NT2/D1 (cell line): Measurements from ENCODE around the gene COL23A1.

Experiments
- YY1 ChIP-seq: IDR thresholded peaks from 2 replicates; pipeline ENCODE4 v1.6.1; 2011; ENCODE audit not compliant: insufficient read length, insufficient read depth
- ZNF274 ChIP-seq: IDR thresholded peaks from 2 replicates; pipeline ENCODE4 v1.6.1; 2011; ENCODE audit warnings: mild to moderate bottlenecking, low read depth, low read length

DNA sequence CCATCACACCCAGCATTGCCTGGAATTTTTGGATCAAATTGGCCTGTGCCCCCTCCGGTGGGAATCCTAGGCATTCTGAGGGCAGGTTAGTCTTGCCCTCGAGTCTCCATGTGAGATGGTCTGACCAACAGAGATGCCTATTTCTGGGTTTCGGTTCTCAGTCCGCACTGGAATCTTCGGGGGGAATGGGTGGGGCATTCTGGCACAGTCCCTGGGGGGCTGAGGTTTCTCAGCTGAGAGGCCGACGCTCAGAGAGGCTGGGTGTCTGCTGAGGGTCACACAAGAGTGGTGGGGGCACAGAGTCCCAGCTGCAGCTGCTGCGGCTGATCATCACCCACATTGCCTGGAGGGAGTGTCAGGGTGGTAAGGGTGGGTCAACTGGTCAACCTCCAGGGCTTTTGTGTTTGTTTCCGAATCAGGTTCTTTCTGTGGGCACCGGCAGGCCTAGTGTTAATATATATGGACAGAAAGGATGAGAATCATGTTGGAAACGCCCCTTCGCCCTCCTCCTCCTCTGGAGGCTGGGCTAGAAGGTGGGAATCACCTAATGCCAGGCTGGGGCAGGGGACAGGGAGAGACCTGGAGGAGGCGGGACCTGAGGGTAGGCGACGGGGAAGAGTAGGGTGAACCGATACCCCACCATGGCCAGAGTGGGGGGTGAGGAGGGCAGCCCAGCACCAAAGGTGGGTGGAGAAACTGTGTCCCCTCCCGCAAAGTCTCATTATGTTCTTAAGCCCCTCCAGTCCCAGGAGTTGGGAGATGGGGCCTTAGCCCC lies 208.1 kb downstream of the COL23A1 start:
- TF ChIP-seq ZNF274 (no peak), YY1 (no peak)
